Metanephros (tissue), 1 donor: ENCODE measurements around the gene LIPG. TPM values are rescaled to one million over a fixed set of nuclear protein-coding genes. Genes with fewer than 3 reads are reported as not detected.

Experiments
- total RNA-seq: library from RNA; depleted of rRNA; stranded (reverse); fragments of >200 nt; gene quantifications from one replicate; pipeline ENCODE4 v1.2.3, GENCODE V29; 2014

LIPG gene
- 32.1 TPM for total RNA-seq

DNA sequence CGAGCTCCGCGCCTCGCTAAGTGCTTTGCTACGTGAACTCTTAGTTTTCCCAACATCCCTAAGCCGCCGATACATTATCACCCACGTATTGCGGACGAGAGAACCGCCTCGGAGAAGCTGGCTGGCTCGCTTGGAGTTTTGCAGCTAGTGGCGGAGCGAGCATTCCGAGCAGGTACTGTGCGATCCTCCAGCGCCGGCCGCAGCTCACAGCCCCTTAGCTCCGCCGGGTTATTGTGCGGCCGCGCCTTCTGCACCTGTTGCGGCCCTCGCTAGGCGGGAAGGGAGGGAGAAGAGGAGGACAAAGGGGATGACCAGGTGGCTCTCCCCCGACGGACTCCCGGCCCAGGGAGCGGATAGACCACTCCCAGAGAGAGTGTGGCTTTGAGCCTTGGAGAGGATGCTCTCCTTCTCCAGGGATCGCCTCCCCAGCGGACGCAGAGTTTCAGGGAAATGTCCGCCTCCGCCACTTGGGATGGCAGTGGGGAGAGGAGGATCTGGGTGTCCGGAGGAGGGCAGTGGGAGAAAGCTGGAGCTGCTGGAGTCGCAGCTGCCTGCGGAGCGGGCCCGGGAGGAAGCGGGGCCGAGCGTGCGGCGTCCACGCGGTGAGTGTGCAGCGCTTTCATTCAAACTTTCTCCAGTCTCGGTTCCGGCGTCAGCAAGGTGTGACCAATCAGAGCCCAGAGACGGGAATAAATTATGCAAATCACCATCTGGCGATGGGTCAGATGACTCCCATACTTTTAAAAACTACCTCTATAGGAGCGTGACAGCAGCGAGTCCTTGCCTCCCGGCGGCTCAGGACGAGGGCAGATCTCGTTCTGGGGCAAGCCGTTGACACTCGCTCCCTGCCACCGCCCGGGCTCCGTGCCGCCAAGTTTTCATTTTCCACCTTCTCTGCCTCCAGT lies at the start of gene LIPG:
LIPG (plus strand) TSS at position 769 of the 905 bp plus-strand sequence. CDS start 252 bp downstream, outside the sequence.

Other genes starting within 250 kb of the LIPG start
- 156 TPM for gene DYM, start 101.4 kb upstream of the LIPG start, total RNA-seq
- 21.6 TPM for gene C18orf32, start 74.8 kb upstream of the LIPG start, total RNA-seq
- gene RPL17, start 69.6 kb upstream of the LIPG start, total RNA-seq = 1,569 TPM